Activated CD8-positive, alpha-beta memory T cell treated with anti-CD3 and anti-CD28 coated beads for 48 hours (primary cell): ENCODE results near the gene F12.
"Not testable (repeated sequence)": the region's sequence is repeated elsewhere in the genome, so short reads cannot be mapped to it uniquely, and the experiment has no call there.

Source experiments
- DNase-seq, 3 experiments: peaks; one replicate each; pipeline ENCODE4 v3.0.0-alpha.2; 2020; ENCODE audit warnings: low read depth in 2 of 3, low spot score in 2 of 3

F12 gene

GRCh38 chr5:177417081-177417480, 7.7 kb upstream of the F12 start:
- not testable (repeated sequence) for DNase-seq

GRCh38 chr5:177414481-177414880, 5.1 kb upstream of the F12 start:
- no peak for DNase-seq

- no peak for DNase-seq
Observed at GRCh38 chr5:177412603-177413233, 3.4 kb upstream of the F12 start.

- DNase-seq = no peak
Observed at GRCh38 chr5:177410575-177410974, 1.2 kb upstream of the F12 start.

- no peak for DNase-seq
Observed at GRCh38 chr5:177405805-177406204, 3.6 kb downstream of the F12 start.

GRCh38 chr5:177405312-177405711, 4.1 kb downstream of the F12 start:
- no peak for DNase-seq

- no peak for DNase-seq
Observed at GRCh38 chr5:177404641-177405179, 4.7 kb downstream of the F12 start.

GRCh38 chr5:177403792-177404640, 5.3 kb downstream of the F12 start:
- DNase-seq = peak in 2 of 3 experiments; percentile 64 to 65

GRCh38 chr5:177403102-177403791, 6.1 kb downstream of the F12 start:
- DNase-seq = peak in 2 of 3 experiments; percentile 20 to 24

GRCh38 chr5:177402271-177403043, 6.9 kb downstream of the F12 start:
- DNase-seq = peak in 2 of 3 experiments; percentile 28 to 52

- DNase-seq = no peak
Observed at GRCh38 chr5:177399997-177400868, 9.1 kb downstream of the F12 start, which contains the start of gene PFN3. Gene PFN3, minus strand, starts transcription at chr5:177400661. Its CDS starts 85 bp downstream, at chr5:177400576.

GRCh38 chr5:177397875-177398390, 11.4 kb downstream of the F12 start:
- DNase-seq = no peak

GRCh38 chr5:177396807-177397206, 12.6 kb downstream of the F12 start:
- no peak for DNase-seq

GRCh38 chr5:177396078-177396477, 13.3 kb downstream of the F12 start:
- DNase-seq = no peak

- DNase-seq = no peak
Observed at GRCh38 chr5:177393990-177394389, 15.4 kb downstream of the F12 start.

GRCh38 chr5:177393206-177393765, 16.1 kb downstream of the F12 start:
- no peak for DNase-seq

GRCh38 chr5:177392765-177393164, 16.6 kb downstream of the F12 start:
- no peak for DNase-seq

- peak; percentile 68 to 87 (median 85) for DNase-seq
Observed at GRCh38 chr5:177390363-177391300, 18.7 kb downstream of the F12 start.
